ENCODE data around the gene GZF1. TPM values are rescaled to one million over a fixed set of nuclear protein-coding genes. Genes with fewer than 3 reads are reported as not detected.

Gene GZF1
- total RNA-seq: 10 to 100 TPM; 17.9 to 20.9 TPM

- Mint-ChIP-seq H3K4me1 (ENCODE audit: low read depth in 2 of 2) (peaks cover 38 to 66% of the 10 kb centered on the region in 2 donors), H3K9me3 (no peaks in the 10 kb centered on the region), H3K27me3 (no peaks in the 10 kb centered on the region), H3K36me3 (peaks cover 22% of the 10 kb centered on the region), H3K27ac (peak within 1 kb of the TSS; percentile 97 to 98), H3K4me3 (peak within 1 kb of the TSS; percentile 89)
- ATAC-seq (peak; percentile 91 to 92), DNase-seq (ENCODE audit: low spot score) (peak; percentile 99)
Observed at GRCh38 chr20:23361476-23362391, at the start of gene GZF1. Gene GZF1, plus strand, starts transcription at chr20:23362182. Its CDS starts 2,202 bp downstream, at chr20:23364384.

- Mint-ChIP-seq H3K36me3 (no peaks in the 10 kb centered on the region), H3K9me3 (no peaks in the 10 kb centered on the region), H3K27me3 (peaks cover 15 to 20% of the 10 kb centered on the region in 2 donors), H3K27ac (no peak overlapping the region), H3K4me3 (no peak overlapping the region), H3K4me1 (ENCODE audit: low read depth in 2 of 2) (no peaks in the 10 kb centered on the region)
- ATAC-seq (no peak), DNase-seq (ENCODE audit: low spot score) (no peak)
Observed at GRCh38 chr20:23313271-23313670, 48.7 kb upstream of the GZF1 start.

- no peaks in the 10 kb centered on the region for H3K4me1 Mint-ChIP-seq (ENCODE audit: low read depth in 2 of 2)
- H3K27me3 Mint-ChIP-seq: peaks cover 15 to 22% of the 10 kb centered on the region in 2 donors
- H3K36me3 Mint-ChIP-seq: no peaks in the 10 kb centered on the region
- H3K27ac Mint-ChIP-seq: no peak overlapping the region
- DNase-seq (ENCODE audit: low spot score) (no peak), ATAC-seq (no peak)
- no peaks in the 10 kb centered on the region for H3K9me3 Mint-ChIP-seq
- no peak overlapping the region for H3K4me3 Mint-ChIP-seq
Observed at GRCh38 chr20:23314699-23315098, 47.3 kb upstream of the GZF1 start.

GRCh38 chr20:23315099-23315498 lies 46.9 kb upstream of the GZF1 start:
- no peak for DNase-seq (ENCODE audit: low spot score)
- no peak overlapping the region for H3K27ac Mint-ChIP-seq
- H3K27me3 Mint-ChIP-seq: peaks cover 15 to 22% of the 10 kb centered on the region in 2 donors

GRCh38 chr20:23316626-23317025 lies 45.4 kb upstream of the GZF1 start:
- DNase-seq (ENCODE audit: low spot score): no peak
- no peaks in the 10 kb centered on the region for H3K4me1 Mint-ChIP-seq (ENCODE audit: low read depth in 2 of 2)
- H3K27ac Mint-ChIP-seq: no peak overlapping the region
- H3K36me3 Mint-ChIP-seq: no peaks in the 10 kb centered on the region
- H3K4me3 Mint-ChIP-seq: no peak overlapping the region
- ATAC-seq: peak in 1 of 2 donors; percentile 31
- peaks cover 17 to 21% of the 10 kb centered on the region in 2 donors for H3K27me3 Mint-ChIP-seq
- no peaks in the 10 kb centered on the region for H3K9me3 Mint-ChIP-seq

More at GRCh38 chr20:23315099-23315498, 46.9 kb upstream of the GZF1 start:
- no peaks in the 10 kb centered on the region for H3K36me3 Mint-ChIP-seq
- no peaks in the 10 kb centered on the region for H3K4me1 Mint-ChIP-seq (ENCODE audit: low read depth in 2 of 2)
- H3K9me3 Mint-ChIP-seq: no peaks in the 10 kb centered on the region
- H3K4me3 Mint-ChIP-seq: no peak overlapping the region
- ATAC-seq: no peak

GRCh38 chr20:23317081-23317480 lies 44.9 kb upstream of the GZF1 start:
- no peaks in the 10 kb centered on the region for H3K9me3 Mint-ChIP-seq
- no peaks in the 10 kb centered on the region for H3K4me1 Mint-ChIP-seq (ENCODE audit: low read depth in 2 of 2)
- H3K27ac Mint-ChIP-seq: no peak overlapping the region
- no peak overlapping the region for H3K4me3 Mint-ChIP-seq
- DNase-seq (ENCODE audit: low spot score): no peak
- H3K36me3 Mint-ChIP-seq: no peaks in the 10 kb centered on the region
- no peak for ATAC-seq
- H3K27me3 Mint-ChIP-seq: peaks cover 14 to 22% of the 10 kb centered on the region in 2 donors

GRCh38 chr20:23318347-23318746 lies 43.6 kb upstream of the GZF1 start:
- Mint-ChIP-seq H3K27ac (no peak overlapping the region), H3K4me1 (ENCODE audit: low read depth in 2 of 2) (no peaks in the 10 kb centered on the region), H3K9me3 (no peaks in the 10 kb centered on the region), H3K36me3 (no peaks in the 10 kb centered on the region), H3K27me3 (peaks cover 7 to 22% of the 10 kb centered on the region in 2 donors), H3K4me3 (no peak overlapping the region)
- no peak for DNase-seq (ENCODE audit: low spot score)
- ATAC-seq: no peak

- no peak overlapping the region for H3K27ac Mint-ChIP-seq
- H3K36me3 Mint-ChIP-seq: no peaks in the 10 kb centered on the region
- H3K4me1 Mint-ChIP-seq (ENCODE audit: low read depth in 2 of 2): no peaks in the 10 kb centered on the region
- ATAC-seq: no peak
- H3K4me3 Mint-ChIP-seq: no peak overlapping the region
- peaks cover 14 to 25% of the 10 kb centered on the region in 2 donors for H3K27me3 Mint-ChIP-seq
- no peaks in the 10 kb centered on the region for H3K9me3 Mint-ChIP-seq
- no peak for DNase-seq (ENCODE audit: low spot score)
Observed at GRCh38 chr20:23320317-23320716, 41.7 kb upstream of the GZF1 start.

- no peaks in the 10 kb centered on the region for H3K36me3 Mint-ChIP-seq
- ATAC-seq (no peak), DNase-seq (ENCODE audit: low spot score) (no peak)
- H3K9me3 Mint-ChIP-seq: no peaks in the 10 kb centered on the region
- no peaks in the 10 kb centered on the region for H3K4me1 Mint-ChIP-seq (ENCODE audit: low read depth in 2 of 2)
- no peak overlapping the region for H3K4me3 Mint-ChIP-seq
- peaks cover 10 to 14% of the 10 kb centered on the region in 2 donors for H3K27me3 Mint-ChIP-seq
- H3K27ac Mint-ChIP-seq: no peak overlapping the region
Observed at GRCh38 chr20:23325107-23325506, 36.9 kb upstream of the GZF1 start.

- ATAC-seq (peak; percentile 29 to 43), DNase-seq (ENCODE audit: low spot score) (no peak)
- H3K4me1 Mint-ChIP-seq (ENCODE audit: low read depth in 2 of 2): no peaks in the 10 kb centered on the region
- H3K9me3 Mint-ChIP-seq: no peaks in the 10 kb centered on the region
- H3K27me3 Mint-ChIP-seq: peaks cover 5 to 7% of the 10 kb centered on the region in 2 donors
- H3K4me3 Mint-ChIP-seq: no peak overlapping the region
- no peaks in the 10 kb centered on the region for H3K36me3 Mint-ChIP-seq
- H3K27ac Mint-ChIP-seq: no peak overlapping the region
Observed at GRCh38 chr20:23326774-23327173, 35.2 kb upstream of the GZF1 start.

GRCh38 chr20:23327617-23328333 lies 34.2 kb upstream of the GZF1 start:
- Mint-ChIP-seq H3K36me3 (no peaks in the 10 kb centered on the region), H3K4me3 (no peak overlapping the region), H3K9me3 (no peaks in the 10 kb centered on the region), H3K4me1 (ENCODE audit: low read depth in 2 of 2) (no peaks in the 10 kb centered on the region), H3K27ac (no peak overlapping the region), H3K27me3 (peaks cover 3 to 7% of the 10 kb centered on the region in 2 donors)
- ATAC-seq (peak in 1 of 2 donors; percentile 34), DNase-seq (ENCODE audit: low spot score) (no peak)

GRCh38 chr20:23331450-23332350 lies 30.3 kb upstream of the GZF1 start:
- Mint-ChIP-seq H3K36me3 (no peaks in the 10 kb centered on the region), H3K4me1 (ENCODE audit: low read depth in 2 of 2) (peaks cover 0 to 4% of the 10 kb centered on the region in 2 donors), H3K27ac (no peak overlapping the region), H3K4me3 (no peak overlapping the region), H3K27me3 (no peaks in the 10 kb centered on the region), H3K9me3 (no peaks in the 10 kb centered on the region)
- DNase-seq (ENCODE audit: low spot score): no peak
- ATAC-seq: no peak

GRCh38 chr20:23332467-23332866 lies 29.5 kb upstream of the GZF1 start:
- Mint-ChIP-seq H3K27ac (no peak overlapping the region), H3K9me3 (no peaks in the 10 kb centered on the region), H3K36me3 (no peaks in the 10 kb centered on the region), H3K4me1 (ENCODE audit: low read depth in 2 of 2) (peaks cover 0 to 4% of the 10 kb centered on the region in 2 donors), H3K4me3 (no peak overlapping the region), H3K27me3 (no peaks in the 10 kb centered on the region)
- ATAC-seq (no peak), DNase-seq (ENCODE audit: low spot score) (no peak)

Data from natural killer cell treated with Interleukin-12 subunit alpha and Interleukin-12 subunit beta and Interleukin-15 and Interleukin-18, amount 100 ng/mL, for 72 hours (primary cell).